WTC11 (cell line): ENCODE results near the gene RGS6.

ENCODE experiments used
- ATF6 ChIP-seq: sonication (generic); formaldehyde crosslinking; IDR thresholded peaks from 2 replicates; pipeline ENCODE4 v1.8.1; 2023; ENCODE audit warnings: mild to moderate bottlenecking, missing genetic modification reagents
- CREM ChIP-seq: sonication (generic); formaldehyde crosslinking; IDR thresholded peaks from 2 replicates; pipeline ENCODE4 v1.8.1; 2022; ENCODE audit warnings: mild to moderate bottlenecking, missing genetic modification reagents, moderate library complexity
- CTCF ChIP-seq: fragments of 200-600 bp; IDR thresholded peaks from 2 replicates; pipeline ENCODE4 v1.8.0; 2022; ENCODE audit warnings: antibody characterized with exemption
- JUN ChIP-seq: sonication (generic); formaldehyde crosslinking; IDR thresholded peaks from 2 replicates; pipeline ENCODE4 v1.8.0; 2023; ENCODE audit warnings: mild to moderate bottlenecking, missing genetic modification reagents
- NFYB ChIP-seq: sonication (generic); formaldehyde crosslinking; conservative IDR thresholded peaks from 2 replicates; pipeline ENCODE4 v1.8.0; 2022; ENCODE audit warnings: low read depth, missing genetic modification reagents
- OVOL2 ChIP-seq: fragments of 250-450 bp; sonication (Bioruptor Pico); IDR thresholded peaks from 2 replicates; pipeline ENCODE4 v1.9.0; 2021; ENCODE audit warnings: mild to moderate bottlenecking, borderline replicate concordance

GRCh38 chr14:72196237-72197015, 264.2 kb downstream of the RGS6 start:
- TF ChIP-seq OVOL2 (no peak), CREM (CRISPR knock-in tag) (no peak), JUN (CRISPR knock-in tag) (no peak), CTCF (no peak), NFYB (CRISPR knock-in tag) (no peak), ATF6 (no peak)
